COR-L47 (cell line): ENCODE data around the gene XCL2.
"Not testable (repeated sequence)": the region's sequence is repeated elsewhere in the genome, so short reads cannot be mapped to it uniquely, and the experiment has no call there.

Experiments used
- DNase-seq: peaks from one replicate; lab custom pipeline; 2025; lab: John Stamatoyannopoulos, UW

XCL2 gene, protein sequence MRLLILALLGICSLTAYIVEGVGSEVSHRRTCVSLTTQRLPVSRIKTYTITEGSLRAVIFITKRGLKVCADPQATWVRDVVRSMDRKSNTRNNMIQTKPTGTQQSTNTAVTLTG

DNA sequence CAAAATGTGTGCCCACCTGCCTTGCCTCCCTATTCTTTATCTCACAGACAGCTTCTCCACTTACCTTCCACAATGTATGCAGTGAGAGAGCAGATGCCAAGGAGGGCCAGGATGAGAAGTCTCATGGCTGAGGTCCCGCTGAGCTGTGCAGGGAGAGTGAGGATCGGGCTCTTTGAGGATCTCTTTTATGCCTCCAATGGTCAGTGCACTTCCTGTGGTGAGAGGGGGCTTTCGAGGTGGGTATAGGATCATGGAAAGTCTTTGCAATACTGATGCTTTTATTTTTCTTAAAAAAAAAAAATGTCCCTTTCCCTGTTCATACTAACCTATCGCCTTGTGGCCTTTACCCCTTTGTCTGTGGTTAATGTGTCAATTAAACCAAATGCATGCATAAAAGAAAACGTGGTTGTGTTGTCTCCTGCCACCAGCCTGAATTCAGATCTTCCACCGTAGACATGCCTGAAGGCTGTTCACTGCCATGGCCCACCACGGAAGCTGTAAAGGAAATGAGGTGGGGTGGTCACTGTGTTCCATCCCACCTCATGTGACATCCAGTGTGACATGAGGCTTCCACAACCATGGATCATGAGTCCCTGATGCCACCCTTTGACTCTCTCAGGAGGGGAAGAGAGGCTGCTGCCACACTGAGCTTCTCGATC, at the start of gene XCL2:
TSS of gene XCL2 (minus strand) at position 158 of the 659 bp plus-strand sequence. CDS start at position 125, 33 bp downstream.
- not testable (repeated sequence) for DNase-seq

DNA sequence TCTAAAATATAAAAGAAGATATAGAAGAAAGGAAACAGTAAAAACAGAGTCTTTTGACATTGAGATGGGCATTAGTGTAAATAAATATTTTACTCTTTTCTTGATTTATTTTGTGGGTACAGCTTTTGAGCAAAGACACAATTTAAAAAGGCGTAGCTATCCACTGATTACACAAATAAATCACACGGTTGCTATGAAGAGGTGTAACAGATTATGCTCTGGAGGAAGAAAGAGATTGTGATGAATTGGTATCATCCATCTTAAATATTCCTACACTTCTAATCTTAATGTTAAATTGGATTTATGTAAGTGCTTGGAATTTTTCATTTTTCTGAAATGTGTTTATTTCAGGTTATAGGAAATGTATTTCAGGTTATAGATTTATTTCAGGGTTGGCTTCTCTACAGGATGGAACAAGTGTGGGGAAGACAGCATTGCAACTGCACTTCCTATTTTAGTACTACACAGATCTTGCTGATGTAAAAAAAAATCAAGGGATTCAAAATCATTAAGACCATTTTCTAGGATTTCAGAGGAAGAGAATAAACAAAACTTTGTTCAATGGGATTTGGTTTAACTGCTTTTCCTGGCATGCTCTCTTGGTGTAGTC, 47.9 kb upstream of the XCL2 start:
- DNase-seq: no peak

DNA sequence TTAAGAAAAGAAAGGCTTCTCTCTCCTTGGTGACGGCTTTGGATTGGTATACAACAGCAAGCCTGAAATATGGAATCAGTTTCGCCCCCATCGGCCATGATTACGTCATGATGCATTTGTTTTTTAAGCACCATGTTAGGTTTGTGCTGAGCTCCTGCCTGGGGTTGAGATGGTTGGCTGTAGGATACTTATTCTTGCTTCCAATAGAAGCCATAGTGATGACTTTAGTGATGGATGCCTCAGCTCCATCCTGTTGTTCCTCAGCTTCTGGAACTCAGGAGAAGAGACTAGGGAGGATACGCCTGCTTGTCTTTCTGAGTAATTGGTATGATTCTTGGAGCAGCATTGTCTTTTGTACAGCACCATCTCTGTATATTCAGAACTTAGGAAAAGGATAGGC, 47.3 kb upstream of the XCL2 start:
- DNase-seq: no peak

- DNase-seq: no peak
These were observed 45.4 kb upstream of the XCL2 start for GRCh38 chr1:168589167-168589566.

DNA sequence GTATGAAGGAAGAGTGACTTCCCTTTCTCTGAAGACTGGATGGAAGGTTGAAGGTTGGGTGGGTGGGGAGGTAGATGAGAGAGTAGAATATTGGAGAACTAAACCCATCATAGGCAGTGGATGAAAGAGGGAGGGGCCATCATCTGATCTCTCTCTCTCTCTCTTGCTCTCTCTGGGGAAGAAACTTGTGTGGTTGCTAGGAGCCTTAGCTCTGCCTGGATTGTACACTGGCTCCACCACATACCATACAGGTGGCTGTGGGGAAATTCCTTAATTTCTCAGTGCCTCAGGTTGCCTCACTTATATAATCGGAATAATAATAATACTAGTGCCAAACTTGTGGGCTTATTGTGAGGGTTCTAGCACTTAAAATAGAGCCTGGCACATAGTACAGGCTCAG, 42.1 kb upstream of the XCL2 start:
- DNase-seq: no peak

DNA sequence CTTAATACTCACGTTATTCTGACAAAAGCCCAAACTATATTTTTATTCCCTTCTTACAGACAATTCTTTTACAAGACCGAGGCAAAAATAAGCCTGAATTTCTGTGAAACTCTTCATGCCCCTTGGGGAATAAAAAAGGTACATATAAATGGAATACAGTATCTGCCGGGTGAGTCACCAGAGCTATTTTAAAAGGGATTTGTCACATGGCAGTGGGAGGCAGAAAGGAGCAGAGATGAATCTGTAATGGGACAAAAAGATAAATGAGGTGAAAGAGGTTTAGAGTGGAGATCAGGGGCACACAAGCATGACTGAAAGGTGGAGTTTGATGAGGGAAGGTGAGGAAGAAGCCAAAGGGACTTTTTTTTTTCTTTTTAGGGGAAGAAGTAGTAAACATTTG, 41.4 kb upstream of the XCL2 start:
- no peak for DNase-seq

- DNase-seq: no peak
These were observed 39.8 kb upstream of the XCL2 start for GRCh38 chr1:168583571-168583970.

DNA sequence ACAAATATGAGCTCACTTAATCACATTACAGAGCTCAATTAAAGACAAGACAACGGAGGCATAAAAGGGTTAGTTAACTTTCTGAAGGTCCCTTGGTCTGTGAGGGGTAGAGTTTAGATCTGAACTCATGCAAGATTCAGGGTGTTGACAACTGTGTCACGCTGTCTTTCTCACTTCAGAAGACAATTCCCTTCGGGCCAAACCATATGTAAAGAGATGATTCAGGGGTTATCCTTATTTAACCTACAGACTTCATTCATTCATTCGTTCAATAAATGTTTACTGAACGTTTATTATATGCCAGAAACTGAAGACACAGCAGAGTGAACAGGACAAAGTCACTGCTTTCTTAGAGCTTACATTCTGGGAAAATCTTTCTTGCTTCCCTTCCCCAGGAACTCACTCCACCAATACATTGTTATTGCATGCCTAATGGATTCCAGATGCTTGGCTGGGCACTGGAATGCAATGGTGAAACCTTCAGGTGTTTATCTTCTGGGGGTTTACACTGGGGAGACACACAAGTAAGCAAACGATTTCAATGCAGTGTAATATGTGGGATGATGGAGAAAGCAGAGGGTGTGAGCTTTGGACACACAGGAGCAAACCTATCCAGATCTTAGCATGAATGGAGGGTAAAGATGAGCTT, 39.0 kb upstream of the XCL2 start:
- DNase-seq: no peak

DNA sequence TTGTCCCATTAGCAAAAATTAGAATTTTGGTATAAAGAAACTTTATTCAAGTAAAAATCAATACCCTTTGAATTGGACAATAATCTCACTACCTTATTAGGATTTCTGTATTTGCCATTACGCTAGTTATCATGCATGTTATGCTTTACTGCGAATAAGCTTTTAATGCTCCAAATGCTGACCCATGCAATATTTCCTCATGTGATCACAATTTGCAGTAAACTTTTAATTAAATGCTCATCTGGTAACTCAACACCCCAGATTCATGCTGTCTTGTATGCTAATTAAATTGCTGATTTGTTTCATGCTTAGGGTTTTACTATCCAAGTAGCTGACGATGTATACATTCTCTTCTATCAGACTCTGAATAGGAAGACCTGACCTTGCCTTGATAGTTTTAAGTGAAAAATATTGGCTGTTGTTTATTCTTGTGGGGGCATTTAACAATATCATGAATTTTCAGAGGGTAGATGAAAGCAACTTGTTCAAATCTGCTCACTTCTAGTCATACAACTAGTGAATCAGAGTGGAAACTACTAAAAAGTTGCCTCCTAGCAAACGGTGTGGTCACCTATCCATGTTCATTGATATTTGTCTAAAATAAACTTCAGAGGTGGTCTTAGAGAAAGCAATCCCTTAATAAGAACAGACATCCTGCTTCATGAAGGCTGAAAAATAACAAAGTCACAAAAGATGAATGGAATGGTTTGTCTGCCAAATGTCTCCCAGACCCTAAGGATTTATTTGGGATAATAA, 38.2 kb upstream of the XCL2 start:
- no peak for DNase-seq

DNA sequence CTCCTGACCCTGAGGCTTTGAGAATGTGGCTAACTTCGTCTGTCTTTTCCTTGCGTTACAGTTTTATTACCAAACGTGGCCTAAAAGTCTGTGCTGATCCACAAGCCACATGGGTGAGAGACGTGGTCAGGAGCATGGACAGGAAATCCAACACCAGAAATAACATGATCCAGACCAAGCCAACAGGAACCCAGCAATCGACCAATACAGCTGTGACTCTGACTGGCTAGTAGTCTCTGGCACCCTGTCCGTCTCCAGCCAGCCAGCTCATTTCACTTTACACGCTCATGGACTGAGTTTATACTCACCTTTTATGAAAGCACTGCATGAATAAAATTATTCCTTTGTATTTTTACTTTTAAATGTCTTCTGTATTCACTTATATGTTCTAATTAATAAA, 37.2 kb upstream of the XCL2 start:
- DNase-seq: not testable (repeated sequence)

DNA sequence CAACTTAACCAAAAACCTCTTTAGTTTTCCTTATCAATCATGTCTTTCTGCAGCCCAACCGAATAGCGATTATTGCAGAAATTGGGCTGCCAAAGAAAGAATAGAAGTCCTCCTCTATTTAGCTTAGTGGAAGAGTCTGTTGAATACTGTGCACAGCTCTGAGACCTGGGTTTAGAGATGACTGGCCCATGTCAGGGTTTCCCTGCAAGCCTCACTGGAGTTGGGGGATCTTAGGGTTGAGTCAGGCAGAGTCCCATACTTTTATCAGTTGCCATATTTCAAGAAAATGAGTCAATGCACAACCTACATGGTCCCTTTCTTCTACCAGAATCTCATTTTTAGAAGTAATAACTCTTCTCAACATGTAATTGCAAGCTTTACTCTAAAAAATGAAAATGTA, 36.5 kb upstream of the XCL2 start:
- not testable (repeated sequence) for DNase-seq

- not testable (repeated sequence) for DNase-seq
These were observed 34.9 kb upstream of the XCL2 start for GRCh38 chr1:168578531-168579185.

DNA sequence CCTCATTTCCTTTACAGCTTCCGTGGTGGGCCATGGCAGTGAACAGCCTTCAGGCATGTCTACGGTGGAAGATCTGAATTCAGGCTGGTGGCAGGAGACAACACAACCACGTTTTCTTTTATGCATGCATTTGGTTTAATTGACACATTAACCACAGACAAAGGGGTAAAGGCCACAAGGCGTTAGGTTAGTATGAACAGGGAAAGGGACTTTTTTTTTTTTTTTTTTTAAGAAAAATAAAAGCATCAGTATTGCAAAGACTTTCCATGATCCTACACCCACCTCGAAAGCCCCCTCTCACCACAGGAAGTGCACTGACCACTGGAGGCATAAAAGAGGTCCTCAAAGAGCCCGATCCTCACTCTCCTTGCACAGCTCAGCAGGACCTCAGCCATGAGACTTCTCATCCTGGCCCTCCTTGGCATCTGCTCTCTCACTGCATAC, 32.5 kb upstream of the XCL2 start, which contains the start of gene XCL1:
TSS of gene XCL1 (plus strand) at position 361 of the 444 bp plus-strand sequence. CDS start at position 394, 33 bp downstream.
- not testable (repeated sequence) for DNase-seq

- peak; percentile 8 for DNase-seq
These were observed 30.4 kb upstream of the XCL2 start for GRCh38 chr1:168574234-168574633.

DNA sequence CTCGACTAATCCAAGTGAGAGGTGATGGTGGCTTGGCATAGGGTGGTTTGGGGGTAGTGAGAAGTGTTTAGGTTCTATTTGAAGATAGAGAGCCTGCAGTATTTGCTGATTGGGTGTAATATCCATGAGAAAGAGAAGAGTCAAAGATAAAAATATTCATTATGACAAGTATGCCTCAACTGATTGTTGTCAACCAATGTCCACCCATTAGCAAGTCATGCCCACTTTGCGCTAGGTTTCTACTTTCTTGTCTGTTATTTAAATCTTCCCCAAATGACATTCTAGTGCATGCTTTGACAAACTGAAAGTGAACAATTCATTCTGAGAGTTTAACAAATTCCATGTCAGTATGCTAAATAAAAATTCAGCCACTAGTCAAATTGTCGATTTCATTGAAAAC, 28.8 kb upstream of the XCL2 start:
- DNase-seq: no peak

GRCh38 chr1:168570652-168571051, 26.9 kb upstream of the XCL2 start:
- no peak for DNase-seq

DNA sequence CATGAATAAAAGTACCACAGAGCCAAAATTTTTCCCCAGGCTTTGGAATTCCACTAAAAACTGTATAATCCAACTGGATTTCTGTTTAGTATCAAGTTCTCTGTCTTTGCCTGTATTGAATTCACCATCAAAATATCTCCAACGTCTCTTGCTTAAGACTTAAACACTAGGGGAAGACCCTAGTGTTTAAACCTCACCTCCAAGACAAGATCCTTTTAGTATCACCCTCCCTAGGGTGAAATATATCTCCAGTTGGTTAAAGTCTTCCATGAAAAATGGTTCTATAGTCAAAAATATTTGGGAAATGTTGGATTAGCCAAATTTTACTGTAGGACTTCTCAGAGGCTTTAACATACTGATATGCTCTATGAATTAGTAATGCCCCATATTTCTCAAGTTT, 24.5 kb upstream of the XCL2 start:
- DNase-seq: no peak

DNA sequence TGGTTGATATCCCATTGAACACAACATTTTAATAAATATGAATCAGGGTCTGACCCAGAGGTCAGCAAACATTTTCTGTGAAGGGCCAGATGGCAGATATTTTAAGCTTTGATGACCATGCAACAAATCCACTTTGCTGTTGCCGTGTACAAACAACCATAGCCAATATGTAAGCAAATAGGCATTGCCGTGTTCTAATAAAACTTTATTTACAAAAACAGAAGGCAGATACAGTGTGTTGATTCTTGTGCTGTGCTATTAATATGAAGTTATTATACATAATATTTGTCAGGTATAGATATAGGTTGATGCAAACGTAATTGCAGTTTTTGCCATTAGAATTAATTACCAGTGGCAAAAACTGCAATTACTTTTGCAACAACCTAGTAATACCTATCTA, 23.8 kb upstream of the XCL2 start:
- DNase-seq: no peak

DNA sequence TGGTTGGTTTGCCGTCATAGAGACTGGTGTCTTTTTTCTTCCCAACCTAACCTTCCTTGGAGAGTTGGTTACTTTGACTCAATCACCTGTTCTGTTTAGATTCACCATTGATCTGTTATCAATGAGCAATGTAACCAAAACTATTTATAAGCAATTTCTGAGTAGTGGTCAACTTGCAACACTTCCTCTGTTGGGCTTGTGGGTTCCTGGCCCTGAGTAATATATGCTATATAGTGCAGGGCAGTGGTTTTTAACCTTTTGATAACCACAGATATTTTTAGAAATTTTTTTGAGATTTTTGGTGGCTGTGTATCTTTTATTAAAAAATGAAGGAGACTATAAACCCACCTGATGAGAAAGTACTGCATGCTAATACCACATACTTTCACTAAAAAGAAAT, 23.2 kb upstream of the XCL2 start:
- no peak for DNase-seq

DNA sequence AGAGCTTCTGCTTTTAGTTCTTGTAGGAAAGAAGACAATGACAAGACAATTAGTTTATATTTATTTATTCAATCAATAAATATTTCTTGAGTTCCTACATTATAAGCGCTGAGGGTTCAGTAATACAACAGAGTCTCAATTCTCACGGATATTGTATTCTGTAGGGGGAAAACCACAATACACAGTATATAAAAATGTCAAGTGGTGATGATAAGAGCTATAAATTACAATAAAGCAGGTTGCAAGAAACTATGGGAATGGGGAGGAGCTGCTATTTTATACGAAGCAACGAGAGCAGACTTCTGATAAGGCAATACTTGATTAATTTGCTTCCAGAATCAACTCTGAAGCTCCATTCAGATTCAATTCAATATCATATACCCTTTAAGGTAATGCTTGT, 22.0 kb upstream of the XCL2 start:
- no peak for DNase-seq

- DNase-seq: no peak
These were observed 18.2 kb upstream of the XCL2 start for GRCh38 chr1:168561989-168562388.

DNA sequence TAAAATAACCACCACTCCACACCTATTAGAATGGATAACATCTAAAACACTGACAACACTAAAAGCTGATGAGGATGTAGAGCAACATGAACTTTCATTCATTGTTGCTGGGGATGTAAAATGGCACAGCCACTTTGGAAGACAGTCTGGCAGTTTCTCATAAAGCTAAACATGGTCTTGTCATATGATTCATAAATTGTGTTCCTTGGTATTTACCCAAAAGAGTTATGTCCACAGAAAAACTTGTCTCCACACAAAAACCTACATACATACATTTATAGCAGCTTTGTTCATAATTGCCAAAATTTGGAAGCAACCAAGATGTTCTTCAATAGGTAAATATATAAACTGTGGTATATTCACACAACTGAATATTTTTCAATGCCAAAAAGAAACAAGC, 16.6 kb upstream of the XCL2 start:
- DNase-seq: no peak
